ENCODE results near the gene INHBE.

DNA sequence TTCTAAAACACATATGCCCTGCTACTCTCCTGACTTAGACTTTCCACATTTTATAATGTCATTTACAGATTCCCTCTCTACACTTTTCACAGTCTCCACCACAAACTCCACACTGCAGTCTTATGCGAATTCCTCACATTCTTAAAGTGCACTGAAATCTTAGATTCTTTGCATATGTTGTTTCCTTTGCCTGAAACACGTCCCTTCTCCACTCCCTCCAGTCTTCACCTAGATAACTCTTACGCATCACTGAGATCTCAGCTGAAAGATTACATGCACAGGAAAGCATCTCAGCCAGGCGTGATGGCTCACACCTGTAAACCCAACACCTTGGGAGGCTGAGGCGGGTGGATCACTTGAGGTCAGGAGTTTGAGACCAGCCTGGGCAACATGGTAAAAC is 28.4 kb downstream of the INHBE start:
- no peak for TF ChIP-seq POLR2AphosphoS5 (IDR thresholded peaks at IDR 0.05; ENCODE audit: low read depth, low read length)
- TF ChIP-seq CTCF (IDR thresholded peaks at IDR 0.05), result no peak
- TF ChIP-seq SIN3A (IDR thresholded peaks at IDR 0.05; ENCODE audit: borderline replicate concordance, insufficient read depth, low read depth, low read length), result no peak
- TF ChIP-seq TCF7L2 (IDR thresholded peaks at IDR 0.05; ENCODE audit: low read depth, low read length), result no peak

Data from Panc1 (cell line).